Bronchial epithelial cell (primary cell): ENCODE results near the gene TYW1. TPM values are rescaled to one million over a fixed set of nuclear protein-coding genes. Genes with fewer than 3 reads are reported as not detected.
"Not testable (repeated sequence)": the region's sequence is repeated elsewhere in the genome, so short reads cannot be mapped to it uniquely, and the experiment has no call there.

Experiments
- DNase-seq: peaks from one replicate; pipeline ENCODE4 v3.0.0-alpha.2; 2010; ENCODE audit warnings: low read depth
- FAIRE-seq: peaks from 2 replicates; lab custom pipeline; 2011; peaks lifted over from hg19 to GRCh38; lab: Jason Lieb, UNC
- H3K27me3 ChIP-seq: 2 replicates; pipeline ENCODE4 v1.5.1; 2011; ENCODE audit warnings: low read length; ENCODE audit not compliant: control insufficient read depth, insufficient read depth
- H3K36me3 ChIP-seq: 2 replicates; pipeline ENCODE4 v1.5.1; 2011; ENCODE audit warnings: low read length; ENCODE audit not compliant: control insufficient read depth, insufficient read depth
- H3K4me3 ChIP-seq: 2 replicates; pipeline ENCODE4 v1.5.1; 2011; ENCODE audit warnings: mild to moderate bottlenecking, low read depth, low read length, control low read depth
- CTCF ChIP-seq: IDR thresholded peaks from 2 replicates; pipeline ENCODE4 v1.5.1; 2011; ENCODE audit warnings: mild to moderate bottlenecking, moderate library complexity, low read length, control low read depth, inconsistent platforms; ENCODE audit not compliant: insufficient read depth, severe bottlenecking
- total RNA-seq: library from RNA; depleted of rRNA; stranded (reverse); fragments of >200 nt; gene quantifications from 2 replicates; pipeline ENCODE4 v1.2.1, GENCODE V29; 2014

TYW1 gene
- total RNA-seq, 1 donor from 2014 or later = 28.4 TPM

DNA sequence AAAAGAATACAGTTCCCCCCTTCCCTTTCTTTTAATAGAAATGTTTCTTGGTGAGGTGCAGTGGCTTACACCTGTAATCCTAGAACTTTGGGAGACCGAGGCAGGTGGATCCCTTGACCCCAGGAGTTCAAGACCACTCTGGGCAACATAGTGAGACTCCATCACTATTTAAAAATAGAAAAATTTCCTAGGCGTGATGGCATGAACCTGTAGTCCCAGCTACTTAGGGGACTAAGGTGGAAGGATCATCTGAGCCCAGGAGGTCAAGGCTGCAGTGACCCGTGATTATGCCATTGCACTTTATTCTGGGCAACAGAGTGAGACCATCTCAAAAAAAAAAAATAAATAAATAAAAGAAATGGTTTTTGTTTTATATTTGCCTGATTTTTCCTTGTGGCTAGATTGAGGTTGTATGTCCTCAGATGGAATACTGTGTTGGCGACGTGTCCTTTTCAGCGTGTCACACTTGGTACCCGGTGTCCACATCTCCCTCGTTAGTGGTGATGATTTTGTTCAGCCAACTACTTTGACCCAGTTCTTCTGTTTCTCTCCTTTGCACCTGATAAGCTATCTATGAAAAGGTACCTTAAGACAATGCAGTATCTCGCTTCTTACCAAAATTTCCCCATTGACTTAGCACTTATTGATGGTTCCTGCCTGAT lies 202.4 kb downstream of the TYW1 start:
- not testable (repeated sequence) for H3K4me3 ChIP-seq, DNase-seq, FAIRE-seq, H3K27me3 ChIP-seq, H3K36me3 ChIP-seq

GRCh38 chr7:67205772-67206171 lies 209.1 kb downstream of the TYW1 start:
- H3K4me3 ChIP-seq, H3K27me3 ChIP-seq, DNase-seq, FAIRE-seq, H3K36me3 ChIP-seq: not testable (repeated sequence)

DNA sequence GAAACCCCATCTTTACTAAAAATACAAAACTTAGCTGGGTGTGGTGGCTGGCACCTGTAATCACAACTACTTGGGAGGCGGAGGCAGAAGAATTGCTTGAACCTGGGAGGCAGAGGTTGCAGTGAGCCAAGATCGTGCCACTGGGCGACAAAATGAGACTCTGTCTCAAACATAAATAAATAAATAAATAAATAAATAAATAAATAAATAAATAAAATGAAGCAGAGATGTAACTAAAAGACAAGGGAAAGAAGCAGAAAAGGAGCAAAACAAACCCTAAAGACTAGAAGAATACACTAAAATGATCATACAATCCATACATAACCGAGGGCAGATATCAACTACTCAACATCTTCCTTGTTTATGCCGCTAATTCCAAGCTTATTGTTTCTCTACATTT lies 209.8 kb downstream of the TYW1 start:
- FAIRE-seq = no peak
- no peak for TF ChIP-seq CTCF

GRCh38 chr7:67208656-67209055 lies 212.0 kb downstream of the TYW1 start:
- H3K36me3 ChIP-seq, DNase-seq, H3K27me3 ChIP-seq, H3K4me3 ChIP-seq, FAIRE-seq: not testable (repeated sequence)

More for the DNA sequence above, 209.8 kb downstream of the TYW1 start:
- no peak overlapping the region for H3K4me3 ChIP-seq
- DNase-seq = no peak
- no peaks in the 10 kb centered on the region for H3K36me3 ChIP-seq
- H3K27me3 ChIP-seq = no peaks in the 10 kb centered on the region

GRCh38 chr7:67209256-67209655 lies 212.6 kb downstream of the TYW1 start:
- FAIRE-seq = no peak

GRCh38 chr7:67210567-67210966 lies 213.9 kb downstream of the TYW1 start:
- FAIRE-seq (peak; percentile 95), DNase-seq (no peak)
- H3K4me3 ChIP-seq = no peak overlapping the region
- H3K27me3 ChIP-seq = no peaks in the 10 kb centered on the region
- no peak for TF ChIP-seq CTCF
- no peaks in the 10 kb centered on the region for H3K36me3 ChIP-seq

More at GRCh38 chr7:67209256-67209655, 212.6 kb downstream of the TYW1 start:
- H3K27me3 ChIP-seq = no peaks in the 10 kb centered on the region
- DNase-seq = no peak
- no peaks in the 10 kb centered on the region for H3K36me3 ChIP-seq
- TF ChIP-seq CTCF = no peak
- H3K4me3 ChIP-seq = no peak overlapping the region

DNA sequence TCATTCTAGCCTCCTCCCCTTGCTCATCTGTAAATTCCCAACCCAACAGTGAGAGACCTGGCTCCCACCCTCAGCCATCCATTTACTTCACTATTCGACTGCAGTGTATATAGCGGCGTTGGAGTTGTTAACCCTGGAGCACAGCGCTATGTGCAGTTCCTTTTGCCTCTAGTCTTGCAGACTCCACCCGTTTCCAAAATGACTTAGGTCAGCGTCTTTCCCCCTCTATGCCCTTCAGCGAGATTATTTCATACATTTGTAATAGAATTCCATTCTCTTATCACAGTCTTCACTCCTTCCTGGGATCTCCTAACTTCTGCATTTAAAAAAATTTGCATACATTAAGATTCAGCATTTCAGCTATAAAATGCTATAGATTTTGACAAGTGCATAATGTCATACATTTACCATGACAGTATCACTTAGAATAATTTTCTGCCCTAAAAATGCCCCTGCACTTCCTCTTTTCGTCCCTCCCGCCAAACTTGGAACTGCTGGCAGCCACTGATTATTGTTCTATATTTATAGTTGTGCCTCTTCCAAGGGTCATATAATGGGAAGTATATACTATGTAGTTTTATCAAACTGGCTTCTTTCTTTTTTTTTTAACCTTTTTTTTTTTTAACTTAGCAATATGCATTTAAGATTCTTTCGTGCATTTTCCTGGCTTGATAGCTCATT lies 215.2 kb downstream of the TYW1 start:
- H3K27me3 ChIP-seq, DNase-seq, H3K36me3 ChIP-seq, H3K4me3 ChIP-seq, FAIRE-seq: not testable (repeated sequence)

DNA sequence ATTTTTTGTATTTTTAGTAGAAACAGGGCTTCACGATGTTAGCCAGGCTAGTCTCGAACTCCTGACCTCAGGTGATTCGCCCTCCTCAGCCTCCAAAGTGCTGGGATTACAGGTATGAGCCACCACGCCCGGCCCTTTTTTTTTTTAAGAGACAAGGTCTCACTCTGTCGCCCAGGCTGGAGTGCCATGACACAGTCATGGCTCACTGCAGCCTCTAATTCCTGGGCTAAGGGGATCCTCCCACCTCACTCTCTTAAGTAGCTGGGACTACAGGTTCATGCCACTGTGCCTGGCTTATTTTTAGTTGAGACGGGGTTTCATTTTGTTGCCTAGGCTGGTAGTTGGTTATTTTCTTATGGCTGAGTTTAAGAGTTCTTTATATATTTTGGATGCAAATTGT lies 216.4 kb downstream of the TYW1 start:
- DNase-seq, FAIRE-seq, H3K4me3 ChIP-seq, H3K36me3 ChIP-seq, H3K27me3 ChIP-seq: not testable (repeated sequence)

DNA sequence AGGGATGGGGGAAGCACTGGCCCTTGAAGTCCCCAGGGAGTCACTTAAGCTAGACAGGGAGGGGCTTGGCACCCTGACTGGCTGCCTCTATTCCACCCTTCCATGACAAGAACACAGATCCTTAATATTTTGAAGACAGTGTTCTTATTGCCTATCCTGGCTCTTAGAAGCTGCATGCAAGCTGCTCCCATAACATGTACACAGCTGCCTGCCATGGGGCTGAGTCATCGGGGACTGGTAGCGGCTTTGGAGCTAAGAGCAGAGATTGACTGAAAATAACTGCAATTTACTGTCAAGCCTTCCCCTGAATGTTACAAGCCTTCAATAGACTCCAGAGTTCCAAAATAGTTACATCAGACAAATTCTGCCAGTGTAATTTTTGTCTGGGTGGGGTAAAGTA lies 226.9 kb downstream of the TYW1 start:
- DNase-seq = peak; percentile 54
- not testable (repeated sequence) for H3K4me3 ChIP-seq, H3K36me3 ChIP-seq, FAIRE-seq, H3K27me3 ChIP-seq

DNA sequence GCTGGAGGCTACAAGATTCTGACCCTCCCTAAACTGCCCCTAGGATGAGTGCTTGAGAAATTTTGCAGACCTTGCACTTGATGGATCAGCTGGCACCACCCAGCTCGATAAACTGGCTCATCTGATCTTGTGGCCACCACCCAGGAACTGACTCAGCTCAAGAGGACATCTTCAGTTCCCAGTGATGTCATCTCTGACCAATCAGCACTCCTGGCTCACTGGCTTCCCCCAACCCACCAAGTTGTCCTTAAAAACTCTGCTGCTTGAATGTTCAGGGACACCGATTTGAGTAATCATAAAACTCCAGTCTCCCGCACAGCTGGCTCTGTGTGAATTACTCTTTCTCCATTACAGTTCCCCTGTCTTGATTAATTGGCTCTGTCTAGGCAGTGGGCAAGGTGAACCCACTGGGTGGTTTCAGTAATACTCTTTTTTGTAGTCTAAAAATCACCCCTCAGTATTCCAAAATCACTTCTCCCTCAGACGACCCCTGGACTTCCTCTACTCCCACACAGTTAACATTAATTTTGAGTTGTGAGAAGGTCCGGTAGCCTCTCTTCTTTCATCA lies 229.8 kb downstream of the TYW1 start:
- peak; percentile 40 for DNase-seq
- H3K36me3 ChIP-seq, H3K4me3 ChIP-seq, FAIRE-seq, H3K27me3 ChIP-seq: not testable (repeated sequence)

DNA sequence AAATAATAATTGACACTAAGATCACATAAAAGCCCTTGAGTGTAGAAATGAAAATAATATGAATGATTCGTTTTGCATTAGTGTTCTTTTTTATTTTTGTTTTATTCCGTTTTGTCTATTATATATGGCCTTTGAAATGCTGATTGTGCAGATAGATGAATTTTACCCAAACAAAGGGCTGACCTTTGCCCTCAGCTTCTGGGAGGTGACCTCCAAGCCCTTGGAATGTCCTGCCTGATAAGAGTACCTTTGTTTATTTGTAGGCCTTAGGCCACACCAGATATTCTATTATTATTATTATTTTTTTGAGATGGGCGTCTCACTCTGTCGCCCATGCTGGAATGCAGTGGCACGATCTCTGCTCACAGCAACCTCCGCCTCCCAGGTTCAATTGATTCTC lies 230.3 kb downstream of the TYW1 start:
- not testable (repeated sequence) for DNase-seq, H3K36me3 ChIP-seq, H3K4me3 ChIP-seq, H3K27me3 ChIP-seq, FAIRE-seq
